LNCAP (cell line): ENCODE measurements around the gene ENTPD6.

Experiments used
- CTCF ChIP-seq: fragments of 450-650 bp; IDR thresholded peaks from 2 replicates; pipeline ENCODE4 v1.5.1; 2017; ENCODE audit warnings: mild to moderate bottlenecking

Gene ENTPD6

DNA sequence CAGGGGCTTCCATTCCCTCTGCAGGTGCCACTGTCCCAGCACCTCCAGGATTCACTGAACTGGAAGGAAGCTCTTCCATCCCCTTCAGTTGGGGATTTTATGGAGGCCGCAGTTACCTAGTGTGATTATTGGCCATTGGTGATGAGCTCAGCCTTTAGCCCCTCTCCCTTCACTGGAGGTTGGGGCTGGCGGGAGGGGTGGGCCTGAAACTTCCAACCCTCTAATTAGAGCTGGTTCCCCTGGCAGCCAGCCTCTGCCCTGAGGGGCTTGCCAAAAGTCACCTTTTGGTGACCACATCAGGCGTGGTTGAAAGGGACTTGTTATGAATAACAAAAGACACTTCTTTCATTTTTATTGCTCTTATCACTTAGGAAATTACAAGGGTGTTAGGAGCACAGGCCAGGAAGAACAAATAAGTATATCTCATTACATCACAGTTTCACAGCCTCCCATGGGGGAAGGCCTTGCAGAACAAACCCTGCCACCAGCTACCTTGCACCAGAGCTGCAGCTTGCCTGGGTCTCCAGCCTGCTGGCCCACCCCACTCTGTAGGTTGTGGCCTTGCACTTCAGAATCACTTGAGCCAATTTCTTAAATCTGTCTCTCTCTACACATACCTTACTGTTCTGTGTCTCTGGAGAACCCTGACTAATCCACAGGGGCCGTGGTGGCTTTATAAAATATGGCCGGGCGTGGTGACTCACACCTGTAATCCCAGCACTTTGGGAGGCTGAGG, 57.3 kb downstream of the ENTPD6 start:
- no peak for TF ChIP-seq CTCF

- no peak for TF ChIP-seq CTCF
These were observed 58.2 kb downstream of the ENTPD6 start for GRCh38 chr20:25253606-25254275.

DNA sequence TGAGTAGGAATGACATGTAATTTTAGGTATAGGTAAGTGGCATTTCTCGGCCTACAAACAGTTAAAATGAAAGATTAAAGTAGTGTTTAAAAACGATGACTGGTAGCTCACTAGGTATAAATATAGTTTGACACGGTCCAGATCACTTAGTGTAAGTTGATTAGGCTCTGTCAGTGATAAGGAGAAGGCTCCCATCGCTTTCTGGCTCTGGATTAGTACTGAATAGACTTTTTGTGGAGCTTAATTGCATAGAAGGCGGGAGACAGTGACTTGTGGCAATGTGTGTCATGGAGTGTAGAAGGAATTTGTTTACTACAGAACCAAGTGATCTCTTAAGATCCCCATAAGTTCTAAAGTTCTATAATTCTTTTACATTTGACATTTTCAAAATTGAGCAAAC, 59.1 kb downstream of the ENTPD6 start:
- no peak for TF ChIP-seq CTCF

- no peak for TF ChIP-seq CTCF
These were observed 59.6 kb downstream of the ENTPD6 start for GRCh38 chr20:25254986-25255680.

DNA sequence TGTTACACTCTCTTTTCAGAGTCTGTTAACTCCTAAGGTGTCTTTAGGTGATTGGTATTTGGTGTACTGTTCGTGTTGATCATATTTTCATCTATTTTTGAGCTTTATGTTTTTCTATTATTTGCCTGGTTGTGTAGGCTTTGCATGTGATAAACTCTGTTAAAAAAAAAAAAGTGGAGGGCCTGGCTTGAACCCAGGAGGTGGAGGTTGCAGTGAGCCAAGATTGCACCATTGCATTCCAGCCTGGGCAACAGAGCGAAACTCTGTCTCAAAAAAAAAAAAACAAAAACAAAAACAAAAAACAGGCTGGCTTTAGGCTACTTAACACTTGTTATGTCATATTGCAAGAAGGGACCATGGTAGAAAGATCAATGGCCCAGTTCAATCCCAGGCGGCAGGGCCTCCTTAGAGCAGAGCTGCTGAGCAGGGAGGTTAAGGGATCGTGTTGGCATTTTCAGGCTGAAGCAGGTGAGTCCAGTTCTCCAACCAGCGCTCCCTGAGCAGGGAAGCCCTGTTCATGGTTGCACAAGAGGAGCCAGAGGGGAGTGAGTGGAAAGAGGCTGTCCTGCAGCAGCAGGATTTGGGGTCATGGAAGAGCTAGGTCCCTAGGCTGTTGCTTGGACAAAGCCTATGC, 60.8 kb downstream of the ENTPD6 start:
- no peak for TF ChIP-seq CTCF

DNA sequence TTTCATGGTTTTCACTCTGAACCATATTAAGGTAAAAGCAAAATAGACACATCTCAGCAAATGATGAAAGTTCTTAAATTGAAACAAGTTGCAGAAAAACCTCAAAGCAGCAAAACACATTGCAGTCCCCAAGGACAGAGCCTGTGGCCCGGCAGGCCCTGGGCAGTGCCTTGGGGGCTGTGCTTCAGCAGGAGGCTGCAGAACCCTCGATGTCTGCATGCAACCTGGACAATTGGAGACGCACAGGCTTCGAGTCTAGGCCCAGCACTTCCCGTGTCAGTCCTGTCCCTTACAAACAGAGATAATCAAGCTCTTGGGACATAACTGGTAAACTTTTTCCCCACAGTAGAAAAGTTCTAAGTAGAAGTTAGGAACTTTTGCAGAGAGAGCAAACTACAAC, 61.6 kb downstream of the ENTPD6 start:
- TF ChIP-seq CTCF: no peak

DNA sequence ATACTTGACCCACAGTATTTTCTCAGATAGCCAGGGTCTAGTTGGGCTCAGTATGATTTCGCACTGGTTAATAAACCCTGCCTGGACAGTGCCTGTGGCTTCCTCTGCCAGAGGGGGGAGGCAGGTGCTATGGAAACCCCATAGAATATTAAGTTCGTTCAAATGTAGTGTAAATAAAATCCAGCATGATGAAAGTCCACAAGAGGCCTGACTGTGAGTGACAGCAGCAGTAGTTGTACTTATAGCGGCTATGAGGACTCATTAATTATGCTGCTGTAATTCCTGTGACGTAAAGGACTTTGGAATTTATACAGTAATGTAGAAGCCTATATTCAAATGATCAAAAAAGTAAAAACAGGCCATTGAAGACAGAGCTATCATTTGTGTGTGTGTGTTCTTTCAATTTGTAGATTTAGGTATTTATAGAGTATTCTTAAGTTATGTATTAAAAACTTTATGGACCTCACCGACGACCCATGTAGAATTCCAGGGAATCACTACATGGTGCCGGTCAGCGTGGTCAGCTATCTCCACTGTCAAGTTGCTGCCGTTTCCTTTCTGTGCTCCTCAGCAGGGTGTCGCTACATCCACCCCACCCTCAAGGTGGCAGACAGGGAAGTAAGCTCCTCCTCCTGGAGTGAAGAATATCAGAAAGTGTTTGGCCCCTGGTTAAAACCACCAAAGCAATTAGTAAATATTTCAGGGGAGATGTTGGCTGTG, 62.4 kb downstream of the ENTPD6 start:
- no peak for TF ChIP-seq CTCF
